K562 (cell line): ENCODE measurements around the gene UNC5C. TPM values are rescaled to one million over a fixed set of nuclear protein-coding genes. Genes with fewer than 3 reads are reported as not detected.

Experiments
- ATAC-seq: fragments of 200-7000 bp; cut with Tn5 transposase; 3 replicates; pipeline ENCODE4 v1.9.1; 2020; ENCODE audit warnings: moderate library complexity
- BruUV-seq: library from RNA; stranded (reverse); fragments of 400-500 nt; replicated peaks from 2 replicates; lab custom pipeline; 2021; lab: Mats Ljungman, UMichigan
- CTCF ChIA-PET: fragments of 300-600 bp; formaldehyde crosslinking; extraction: SDS; loops from one replicate; lab custom pipeline; 2021; ENCODE audit warnings: low intra/inter-chr PET ratio; lab: Yijun Ruan, JAX
- POLR2A ChIA-PET: fragments of 300-600, 350-650 bp; sonication (Branson Sonifier 250); formaldehyde crosslinking; extraction: SDS; loops from one replicate; lab custom pipeline; 2021; ENCODE audit warnings: antibody characterized with exemption, inconsistent platforms; lab: Yijun Ruan, JAX
- DNase-seq, 4 experiments: peaks; one replicate each; pipeline versions ENCODE4 v3.0.0 to v3.0.0-alpha.2; 2011 to 2018; ENCODE audit warnings: low spot score in 3 of 4, mixed read lengths in 3 of 4; ENCODE audit errors: extremely low read depth in 1 of 4
- FAIRE-seq: peaks from 2 replicates; lab custom pipeline; 2011; peaks lifted over from hg19 to GRCh38; lab: Jason Lieb, UNC
- H2AFZ ChIP-seq: 2 replicates; pipeline ENCODE4 v1.6.0; 2011; ENCODE audit warnings: low read depth, low read length, control low read depth, inconsistent platforms
- H3K27ac ChIP-seq: fragments of 200-600 bp; 3 replicates; pipeline ENCODE4 v1.8.0; 2011; ENCODE audit warnings: low read depth, mild to moderate bottlenecking, control low read depth, inconsistent platforms, low read length, moderate library complexity, mixed read lengths; ENCODE audit errors: extremely low read depth
- H3K27me3 ChIP-seq, 2 experiments: fragments of 300-600 bp in 1 of 2; 2 replicates in 1 of 2; 3 replicates in 1 of 2; pipeline versions ENCODE4 v1.6.0 to v1.8.0; 2011; ENCODE audit warnings: inconsistent platforms in 2 of 2, low read length in 2 of 2, mild to moderate bottlenecking in 1 of 2, mixed read lengths in 1 of 2, moderate library complexity in 1 of 2; ENCODE audit not compliant: control insufficient read depth in 2 of 2, insufficient read depth in 2 of 2
- H3K36me3 ChIP-seq: fragments of 300-600 bp; 3 replicates; pipeline ENCODE4 v1.8.0; 2011; ENCODE audit warnings: mild to moderate bottlenecking, low read length, inconsistent platforms; ENCODE audit not compliant: control insufficient read depth, insufficient read depth
- H3K4me1 ChIP-seq, 2 experiments: fragments of 200-600 bp in 1 of 2; replicated peaks in 1 of 2; 2 replicates in 1 of 2; 3 replicates in 1 of 2; pipeline versions ENCODE4 v1.5.1 to v1.8.0; 2011; ENCODE audit warnings: inconsistent platforms in 2 of 2, low read length in 2 of 2, mild to moderate bottlenecking in 1 of 2, mixed read lengths in 1 of 2, moderate library complexity in 1 of 2; ENCODE audit not compliant: control insufficient read depth in 2 of 2, insufficient read depth in 2 of 2
- H3K4me2 ChIP-seq: 2 replicates; pipeline ENCODE4 v1.6.1; 2011; ENCODE audit warnings: low read length, control low read depth, inconsistent platforms, mixed read lengths; ENCODE audit not compliant: insufficient read depth
- H3K4me3 ChIP-seq: fragments of 200-600 bp; sonication (generic), shearing (Covaris generic); 2 replicates; pipeline ENCODE4 v1.5.1; 2016; ENCODE audit warnings: control low read depth, inconsistent platforms
- H3K79me2 ChIP-seq: fragments of 200-600 bp; 3 replicates; pipeline ENCODE4 v1.8.0; 2011; ENCODE audit warnings: low read length, inconsistent platforms; ENCODE audit not compliant: control insufficient read depth, insufficient read depth
- H3K9ac ChIP-seq, 2 experiments: 2 replicates each; pipeline versions ENCODE4 v1.6.0 to v1.6.1; 2011; ENCODE audit warnings: low read depth in 2 of 2, low read length in 2 of 2, control low read depth in 1 of 2, inconsistent platforms in 1 of 2, mild to moderate bottlenecking in 1 of 2, mixed read lengths in 1 of 2; ENCODE audit not compliant: insufficient read depth in 1 of 2
- H3K9me1 ChIP-seq: one replicate; pipeline ENCODE4 v1.6.0; 2011; ENCODE audit warnings: inconsistent platforms, mild to moderate bottlenecking, low read length, moderate library complexity; ENCODE audit not compliant: control insufficient read depth, insufficient read depth
- H3K9me3 ChIP-seq: replicated peaks from 2 replicates; pipeline ENCODE4 v1.5.1; 2011; ENCODE audit warnings: low read depth, low read length, inconsistent platforms; ENCODE audit not compliant: control insufficient read depth, insufficient read depth
- H4K20me1 ChIP-seq: replicated peaks from 2 replicates; pipeline ENCODE4 v1.6.1; 2011; ENCODE audit warnings: low read length, inconsistent platforms, mixed read lengths; ENCODE audit not compliant: control insufficient read depth, insufficient read depth
- BRD9 ChIP-seq: fragments of 450-650 bp; IDR thresholded peaks from 2 replicates; pipeline ENCODE4 v1.6.1; 2018; ENCODE audit warnings: low read depth; ENCODE audit not compliant: partially characterized antibody
- DIDO1 ChIP-seq: fragments of 450-650 bp; IDR thresholded peaks from 2 replicates; pipeline ENCODE4 v1.6.1; 2016; ENCODE audit warnings: low read depth, missing biosample characterization, missing genetic modification characterization
- ERF ChIP-seq: fragments of 450-650 bp; formaldehyde crosslinking; IDR thresholded peaks from 2 replicates; pipeline ENCODE4 v1.4.0; 2020; ENCODE audit warnings: mild to moderate bottlenecking, mixed read lengths
- HLTF ChIP-seq: fragments of 450-650 bp; IDR thresholded peaks from 2 replicates; pipeline ENCODE4 v1.6.1; 2016
- NFYB ChIP-seq: IDR thresholded peaks from 2 replicates; pipeline ENCODE4 v1.6.1; 2011; ENCODE audit warnings: mild to moderate bottlenecking, moderate library complexity; ENCODE audit not compliant: insufficient read length; ENCODE audit errors: extremely low read depth
- POLR2AphosphoS5 ChIP-seq: IDR thresholded peaks from 2 replicates; pipeline ENCODE4 v1.6.1; 2011; ENCODE audit warnings: mild to moderate bottlenecking, low read depth, low read length, moderate library complexity; ENCODE audit not compliant: control insufficient read depth, insufficient read depth
- POU5F1 ChIP-seq: fragments of 150-350 bp; IDR thresholded peaks from 2 replicates; pipeline ENCODE4 v1.6.1; 2014; ENCODE audit warnings: borderline replicate concordance, low read length, low read depth, mild to moderate bottlenecking; ENCODE audit not compliant: partially characterized antibody
- UBTF ChIP-seq, 2 experiments: IDR thresholded peaks; 2 replicates each; pipeline ENCODE4 v1.6.1; 2012; ENCODE audit warnings: improper control_type of control experiment in 2 of 2, low read depth in 2 of 2, low read length in 2 of 2, borderline replicate concordance in 1 of 2
- ZNF316 ChIP-seq: fragments of 450-650 bp; IDR thresholded peaks from 2 replicates; pipeline ENCODE4 v1.6.1; 2016
- WGBS: fragments of 100-300 bp; shearing (Covaris generic); methylation state at CpG from one replicate; pipeline ENCODE4 v1.1.6; 2016; ENCODE audit warnings: low coverage, mixed read lengths; ENCODE audit not compliant: insufficient coverage; ENCODE audit errors: missing lambda C conversion rate; 5-methylcytosine and 5-hydroxymethylcytosine counted together
- in situ Hi-C: fragments of 300-500 bp; cut with MboI; formaldehyde crosslinking; loops from 4 replicates; pipeline ENCODE4 v1.15.0; 2018; ENCODE audit warnings: inconsistent platforms, mixed read lengths
- intact Hi-C: fragments of 100-400 bp; cut with micrococcal nuclease; formaldehyde crosslinking; loops from 2 replicates; pipeline ENCODE4 v1.14.2; 2022
- polyA plus RNA-seq, 8 experiments: library from polyadenylated mRNA; depleted of rRNA in 4 of 8; stranded (reverse) in 5 of 8; unstranded in 3 of 8; fragments of >200 nt; fragmentation: Nextera tagmentation in 2 of 8; fragmentation: Illumina TruSeq in 1 of 8; extraction: Ambion mirVana in 2 of 8; extraction: Trizol in 1 of 8; gene quantifications; 2 replicates each; pipeline versions ENCODE4 v1.2.1 to v1.2.3, GENCODE V29; 2011 to 2014; ENCODE audit warnings: inconsistent platforms in 1 of 8, missing spikeins in 1 of 8
- total RNA-seq, 7 experiments: library from RNA; depleted of rRNA in 6 of 7; stranded (reverse); fragments of >200 nt in 6 of 7; fragmentation: Illumina TruSeq in 2 of 7; extraction: Trizol in 2 of 7; gene quantifications; 2 replicates each; pipeline versions ENCODE4 v1.2.1 to v1.2.3, GENCODE V29; 2011 to 2021; ENCODE audit warnings: low replicate concordance in 1 of 7
- TF ChIP-seq, protein P1 (sequence below): fragments of 450-650 bp; conservative IDR thresholded peaks from 2 replicates; pipeline ENCODE4 v1.6.1; 2016; ENCODE audit warnings: missing genetic modification characterization, low read depth, mild to moderate bottlenecking, control low read depth, missing compliant biosample characterization
- TF ChIP-seq, protein P2 (sequence below): sonication (generic); formaldehyde crosslinking; IDR thresholded peaks from 2 replicates; pipeline ENCODE4 v1.8.1; 2023; ENCODE audit warnings: missing genetic modification reagents, mild to moderate bottlenecking, borderline replicate concordance

Gene UNC5C
- total and polyA plus RNA-seq, 9 of the 15 experiments (the other 6 are each of a cell fraction or from before 2014, with no cell fraction given) = under 0.01 to 0.10 (median 0.03) TPM; not detected in 1

DNA sequence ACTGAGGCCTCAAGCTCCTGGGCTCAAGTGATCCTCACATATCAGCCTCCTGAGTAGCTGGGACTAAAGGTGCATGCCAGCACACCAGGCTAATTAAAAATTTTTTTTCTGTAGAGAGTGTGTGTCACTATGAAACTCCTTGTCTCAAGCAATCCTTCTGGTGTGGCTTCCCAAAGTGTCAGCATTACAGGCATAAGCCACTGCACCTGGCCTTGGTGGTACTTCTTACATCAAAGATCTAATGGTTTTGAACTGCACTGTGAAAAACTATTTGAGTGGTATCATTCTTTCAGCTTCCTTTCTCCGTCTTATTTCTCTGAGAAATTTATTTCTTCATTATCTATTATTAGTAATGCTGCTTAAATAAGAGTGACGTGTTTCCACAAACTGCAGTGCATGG is 98.5 kb downstream of the UNC5C start:
- intact Hi-C loops (no loop called here), in situ Hi-C loops (no loop called here)
- no peaks in the 10 kb centered on the region; a peak in 1 of 5 replicates for H3K4me1 ChIP-seq
- no peaks in the 10 kb centered on the region for H3K9me3 ChIP-seq
- no peak overlapping the region for H3K4me3 ChIP-seq
- H3K27ac ChIP-seq = no peak overlapping the region
- BruUV-seq = no TSS peak
- ChIA-PET CTCF (no interaction called here), POLR2A (no interaction called here)
- no peaks in the 10 kb centered on the region for H3K79me2 ChIP-seq
- no peak for TF ChIP-seq ZNF316
- no peak for TF ChIP-seq BRD9
- no peak for TF ChIP-seq NFYB
- no peak for TF ChIP-seq UBTF (IDR thresholded peaks at IDR 0.05; ENCODE audit: borderline replicate concordance in 1 of 2, low read depth in 2 of 2, low read length in 2 of 2)
- TF ChIP-seq, protein P1, sequence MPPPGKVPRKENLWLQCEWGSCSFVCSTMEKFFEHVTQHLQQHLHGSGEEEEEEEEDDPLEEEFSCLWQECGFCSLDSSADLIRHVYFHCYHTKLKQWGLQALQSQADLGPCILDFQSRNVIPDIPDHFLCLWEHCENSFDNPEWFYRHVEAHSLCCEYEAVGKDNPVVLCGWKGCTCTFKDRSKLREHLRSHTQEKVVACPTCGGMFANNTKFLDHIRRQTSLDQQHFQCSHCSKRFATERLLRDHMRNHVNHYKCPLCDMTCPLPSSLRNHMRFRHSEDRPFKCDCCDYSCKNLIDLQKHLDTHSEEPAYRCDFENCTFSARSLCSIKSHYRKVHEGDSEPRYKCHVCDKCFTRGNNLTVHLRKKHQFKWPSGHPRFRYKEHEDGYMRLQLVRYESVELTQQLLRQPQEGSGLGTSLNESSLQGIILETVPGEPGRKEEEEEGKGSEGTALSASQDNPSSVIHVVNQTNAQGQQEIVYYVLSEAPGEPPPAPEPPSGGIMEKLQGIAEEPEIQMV (tag) = no peak
- no peak for TF ChIP-seq POU5F1
- TF ChIP-seq ERF = no peak
- no peak for TF ChIP-seq POLR2AphosphoS5
- no peak for TF ChIP-seq HLTF
- TF ChIP-seq DIDO1 (tag) = no peak
- TF ChIP-seq, protein P2, sequence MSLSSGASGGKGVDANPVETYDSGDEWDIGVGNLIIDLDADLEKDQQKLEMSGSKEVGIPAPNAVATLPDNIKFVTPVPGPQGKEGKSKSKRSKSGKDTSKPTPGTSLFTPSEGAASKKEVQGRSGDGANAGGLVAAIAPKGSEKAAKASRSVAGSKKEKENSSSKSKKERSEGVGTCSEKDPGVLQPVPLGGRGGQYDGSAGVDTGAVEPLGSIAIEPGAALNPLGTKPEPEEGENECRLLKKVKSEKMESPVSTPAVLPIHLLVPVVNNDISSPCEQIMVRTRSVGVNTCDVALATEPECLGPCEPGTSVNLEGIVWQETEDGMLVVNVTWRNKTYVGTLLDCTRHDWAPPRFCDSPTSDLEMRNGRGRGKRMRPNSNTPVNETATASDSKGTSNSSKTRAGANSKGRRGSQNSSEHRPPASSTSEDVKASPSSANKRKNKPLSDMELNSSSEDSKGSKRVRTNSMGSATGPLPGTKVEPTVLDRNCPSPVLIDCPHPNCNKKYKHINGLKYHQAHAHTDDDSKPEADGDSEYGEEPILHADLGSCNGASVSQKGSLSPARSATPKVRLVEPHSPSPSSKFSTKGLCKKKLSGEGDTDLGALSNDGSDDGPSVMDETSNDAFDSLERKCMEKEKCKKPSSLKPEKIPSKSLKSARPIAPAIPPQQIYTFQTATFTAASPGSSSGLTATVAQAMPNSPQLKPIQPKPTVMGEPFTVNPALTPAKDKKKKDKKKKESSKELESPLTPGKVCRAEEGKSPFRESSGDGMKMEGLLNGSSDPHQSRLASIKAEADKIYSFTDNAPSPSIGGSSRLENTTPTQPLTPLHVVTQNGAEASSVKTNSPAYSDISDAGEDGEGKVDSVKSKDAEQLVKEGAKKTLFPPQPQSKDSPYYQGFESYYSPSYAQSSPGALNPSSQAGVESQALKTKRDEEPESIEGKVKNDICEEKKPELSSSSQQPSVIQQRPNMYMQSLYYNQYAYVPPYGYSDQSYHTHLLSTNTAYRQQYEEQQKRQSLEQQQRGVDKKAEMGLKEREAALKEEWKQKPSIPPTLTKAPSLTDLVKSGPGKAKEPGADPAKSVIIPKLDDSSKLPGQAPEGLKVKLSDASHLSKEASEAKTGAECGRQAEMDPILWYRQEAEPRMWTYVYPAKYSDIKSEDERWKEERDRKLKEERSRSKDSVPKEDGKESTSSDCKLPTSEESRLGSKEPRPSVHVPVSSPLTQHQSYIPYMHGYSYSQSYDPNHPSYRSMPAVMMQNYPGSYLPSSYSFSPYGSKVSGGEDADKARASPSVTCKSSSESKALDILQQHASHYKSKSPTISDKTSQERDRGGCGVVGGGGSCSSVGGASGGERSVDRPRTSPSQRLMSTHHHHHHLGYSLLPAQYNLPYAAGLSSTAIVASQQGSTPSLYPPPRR (CRISPR knock-in tag) = no peak
- H4K20me1 ChIP-seq = no peaks in the 10 kb centered on the region
- no peak overlapping the region for H2AFZ ChIP-seq
- ATAC-seq (no peak), DNase-seq (no peak), FAIRE-seq (no peak)
- 6% methylated on average over 2 of the region's 2 CpGs for WGBS
- H3K27me3 ChIP-seq = no peaks in the 10 kb centered on the region
- no peak overlapping the region for H3K4me2 ChIP-seq
- H3K9ac ChIP-seq = no peak overlapping the region
- no peaks in the 10 kb centered on the region for H3K36me3 ChIP-seq
- H3K9me1 ChIP-seq = no peaks in the 10 kb centered on the region
